ENCODE data around the gene ING5.

DNA sequence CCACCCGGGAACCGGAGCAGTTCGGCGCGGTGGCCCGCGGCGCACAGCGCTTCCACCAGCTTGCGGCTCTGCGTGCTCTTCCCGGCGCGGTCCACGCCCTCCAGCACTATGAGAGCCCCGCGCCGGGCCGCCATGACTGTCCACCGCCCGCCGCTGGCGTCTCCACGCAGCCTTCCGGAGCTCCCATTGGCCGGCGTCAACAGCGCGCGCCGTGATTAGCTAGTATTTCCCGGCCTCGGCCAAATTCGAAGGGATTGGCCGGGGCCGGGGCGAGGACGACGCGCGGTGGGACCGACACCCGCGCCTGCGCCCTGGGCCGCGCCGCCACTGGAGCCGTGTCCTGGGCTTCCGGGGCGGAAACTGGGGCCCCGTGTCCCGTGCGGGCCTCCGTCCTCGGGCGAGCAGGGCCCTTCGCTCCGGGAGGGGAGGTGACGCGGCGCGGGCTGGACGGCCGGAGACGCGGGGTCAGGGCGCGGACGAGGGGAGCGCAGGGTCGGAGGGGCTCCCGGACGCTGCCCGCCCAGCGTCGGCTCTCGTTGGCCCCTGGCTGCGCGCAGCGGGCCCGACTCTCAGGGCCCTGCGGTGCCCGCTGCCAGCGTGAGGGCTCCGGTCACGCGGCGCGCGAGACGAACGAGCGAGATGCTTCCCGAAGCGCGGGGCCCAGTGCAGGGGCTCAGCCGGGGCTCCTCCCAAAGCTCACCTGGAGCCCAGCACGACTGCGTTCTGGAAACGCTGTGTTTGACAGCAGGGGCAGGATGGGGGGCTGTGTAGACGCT, 15.0 kb upstream of the ING5 start, which contains the start of gene DTYMK:
- no peak for TF ChIP-seq ZFX (IDR thresholded peaks at IDR 0.05; ENCODE audit: borderline replicate concordance)
- TF ChIP-seq, protein P1, sequence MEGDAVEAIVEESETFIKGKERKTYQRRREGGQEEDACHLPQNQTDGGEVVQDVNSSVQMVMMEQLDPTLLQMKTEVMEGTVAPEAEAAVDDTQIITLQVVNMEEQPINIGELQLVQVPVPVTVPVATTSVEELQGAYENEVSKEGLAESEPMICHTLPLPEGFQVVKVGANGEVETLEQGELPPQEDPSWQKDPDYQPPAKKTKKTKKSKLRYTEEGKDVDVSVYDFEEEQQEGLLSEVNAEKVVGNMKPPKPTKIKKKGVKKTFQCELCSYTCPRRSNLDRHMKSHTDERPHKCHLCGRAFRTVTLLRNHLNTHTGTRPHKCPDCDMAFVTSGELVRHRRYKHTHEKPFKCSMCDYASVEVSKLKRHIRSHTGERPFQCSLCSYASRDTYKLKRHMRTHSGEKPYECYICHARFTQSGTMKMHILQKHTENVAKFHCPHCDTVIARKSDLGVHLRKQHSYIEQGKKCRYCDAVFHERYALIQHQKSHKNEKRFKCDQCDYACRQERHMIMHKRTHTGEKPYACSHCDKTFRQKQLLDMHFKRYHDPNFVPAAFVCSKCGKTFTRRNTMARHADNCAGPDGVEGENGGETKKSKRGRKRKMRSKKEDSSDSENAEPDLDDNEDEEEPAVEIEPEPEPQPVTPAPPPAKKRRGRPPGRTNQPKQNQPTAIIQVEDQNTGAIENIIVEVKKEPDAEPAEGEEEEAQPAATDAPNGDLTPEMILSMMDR (IDR thresholded peaks at IDR 0.05): no peak
